HG03469 (cell line): Measurements from ENCODE around the gene RBM47.
"Not testable (repeated sequence)": the region's sequence is repeated elsewhere in the genome, so short reads cannot be mapped to it uniquely, and the experiment has no call there.

ENCODE experiments used
- ATAC-seq: cut with Tn5 transposase; IDR thresholded peaks from one replicate; pipeline ENCODE4 v1.9.1; 2021; ENCODE audit warnings: mild to moderate bottlenecking, moderate library complexity, moderate number of reproducible peaks; ENCODE audit not compliant: unreplicated experiment

Gene RBM47

GRCh38 chr4:40629401-40630334 lies at the start of gene RBM47:
TSS of gene RBM47 (minus strand) at chr4:40629864. CDS start at chr4:40438893, 190,971 bp downstream.
- no peak for ATAC-seq

GRCh38 chr4:40678421-40678820 lies 48.8 kb upstream of the RBM47 start:
- ATAC-seq: no peak

- no peak for ATAC-seq
These were observed 45.5 kb upstream of the RBM47 start for GRCh38 chr4:40675166-40675565.

- ATAC-seq: peak; percentile 84
These were observed 43.2 kb upstream of the RBM47 start for GRCh38 chr4:40672528-40673522.

GRCh38 chr4:40669504-40669903 lies 39.8 kb upstream of the RBM47 start:
- ATAC-seq: no peak

GRCh38 chr4:40665842-40666241 lies 36.2 kb upstream of the RBM47 start:
- ATAC-seq: no peak

GRCh38 chr4:40662962-40663604 lies 33.4 kb upstream of the RBM47 start:
- no peak for ATAC-seq

GRCh38 chr4:40661803-40662202 lies 32.1 kb upstream of the RBM47 start:
- no peak for ATAC-seq

- peak; percentile 83 for ATAC-seq
These were observed 26.7 kb upstream of the RBM47 start for GRCh38 chr4:40656201-40656863.

- no peak for ATAC-seq
These were observed 21.6 kb upstream of the RBM47 start for GRCh38 chr4:40651280-40651679.

GRCh38 chr4:40649321-40649720 lies 19.7 kb upstream of the RBM47 start:
- ATAC-seq: no peak

GRCh38 chr4:40648742-40649281 lies 19.1 kb upstream of the RBM47 start:
- no peak for ATAC-seq

GRCh38 chr4:40648131-40648530 lies 18.5 kb upstream of the RBM47 start:
- ATAC-seq: no peak

- no peak for ATAC-seq
These were observed 15.9 kb upstream of the RBM47 start for GRCh38 chr4:40645586-40645985.

GRCh38 chr4:40632080-40632479 lies 2.4 kb upstream of the RBM47 start:
- no peak for ATAC-seq

GRCh38 chr4:40630335-40631021 lies 814 bp upstream of the RBM47 start:
- ATAC-seq: no peak

GRCh38 chr4:40628888-40629287 lies 776 bp downstream of the RBM47 start:
- no peak for ATAC-seq

GRCh38 chr4:40628407-40628806 lies 1.3 kb downstream of the RBM47 start:
- ATAC-seq: not testable (repeated sequence)

GRCh38 chr4:40627540-40627939 lies 2.1 kb downstream of the RBM47 start:
- no peak for ATAC-seq
